Measurements from ENCODE around the gene GBA3.

- TF ChIP-seq CTCF (IDR thresholded peaks at IDR 0.05; ENCODE audit: poor library complexity, severe bottlenecking), result no peak
- TF ChIP-seq EZH2 (IDR thresholded peaks at IDR 0.05; ENCODE audit: borderline replicate concordance, insufficient read depth, low read length, poor library complexity, severe bottlenecking), result no peak
- no peak for TF ChIP-seq RAD21 (conservative IDR thresholded peaks at IDR 0.05)
- no peak for TF ChIP-seq EP300 (conservative IDR thresholded peaks at IDR 0.05; ENCODE audit: poor library complexity, severe bottlenecking)
- no peak for TF ChIP-seq POLR2AphosphoS5 (IDR thresholded peaks at IDR 0.05)
Observed at GRCh38 chr4:22692736-22693135, at the start of gene GBA3.
